ENCODE measurements around the gene LGALS9.
A peak's percentile ranks its signal among the peaks of the same experiment; 100 is the strongest.

Gene LGALS9

DNA sequence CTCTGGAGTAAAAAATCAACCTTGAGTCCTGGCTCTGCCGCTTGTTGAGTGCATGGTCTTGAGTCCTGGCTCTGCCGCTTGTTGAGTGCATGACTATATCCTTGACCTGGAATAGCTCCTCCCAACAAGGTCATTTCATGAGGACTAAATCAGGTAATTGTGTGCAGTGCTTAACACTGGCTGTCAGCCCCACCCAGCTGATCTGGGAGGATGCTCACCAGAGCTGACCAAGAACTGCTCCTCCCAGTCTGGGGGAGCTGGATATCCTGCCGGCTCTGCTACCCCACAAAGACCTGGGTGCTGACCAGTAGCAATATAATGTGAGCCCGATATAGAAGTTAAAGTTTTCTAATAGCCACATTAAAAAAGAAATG is 20.7 kb upstream of the LGALS9 start:
- H3K36me3 ChIP-seq: peaks cover 32% of the 10 kb centered on the region
- peaks cover 13% of the 10 kb centered on the region; the same call in 1 of the 2 replicates for H3K9me3 ChIP-seq
- H3K4me2 ChIP-seq: no peak overlapping the region
- peaks cover 61% of the 10 kb centered on the region for H3K4me1 ChIP-seq
- no peak overlapping the region for H3K9ac ChIP-seq
- H3K27me3 ChIP-seq: no peaks in the 10 kb centered on the region
- no peak overlapping the region for H3K27ac ChIP-seq
- no peak overlapping the region for H3K4me3 ChIP-seq
- H4K20me1 ChIP-seq: no peaks in the 10 kb centered on the region
- TF ChIP-seq Cebpa-rat (IDR thresholded peaks at IDR 0.05): no peak

DNA sequence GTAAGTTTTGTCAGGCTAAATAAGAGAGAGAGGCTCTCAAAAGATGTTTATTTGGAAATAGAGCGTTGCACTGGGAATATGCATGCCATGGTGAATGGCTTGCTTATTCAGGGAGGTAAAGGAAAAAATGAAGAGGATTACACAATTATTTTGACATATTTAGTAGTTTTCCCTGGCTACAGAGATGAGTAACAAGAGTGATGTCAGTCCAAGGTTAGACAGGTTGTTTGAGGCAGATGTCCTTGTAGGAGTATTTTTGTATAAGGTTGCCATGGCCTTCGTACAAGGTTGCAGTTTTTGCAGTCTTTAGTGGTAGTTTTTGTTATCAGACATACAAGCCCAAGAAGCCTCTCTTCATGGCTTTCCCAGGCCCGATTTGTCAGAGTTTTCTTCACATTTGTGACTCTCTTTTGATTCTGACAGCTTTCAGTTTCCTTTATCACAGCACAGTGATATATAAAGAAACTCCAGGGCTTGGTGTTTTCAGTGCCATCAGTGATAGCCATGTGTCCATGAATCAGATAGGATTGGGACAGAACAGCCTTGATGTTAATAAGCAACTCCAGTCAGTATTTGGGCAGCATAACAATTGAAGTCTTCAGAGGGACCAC is 18.7 kb upstream of the LGALS9 start:
- H3K9ac ChIP-seq: no peak overlapping the region; the same call in 1 of the 2 replicates
- no peak for TF ChIP-seq Cebpa-rat (IDR thresholded peaks at IDR 0.05)
- peak overlapping the region; percentile 52 for H3K4me2 ChIP-seq
- peaks cover 30% of the 10 kb centered on the region for H3K36me3 ChIP-seq
- H3K27me3 ChIP-seq: no peaks in the 10 kb centered on the region
- H3K4me3 ChIP-seq: no peak overlapping the region
- H3K27ac ChIP-seq: peak overlapping the region; percentile 45; the same call in 1 of the 2 replicates
- H4K20me1 ChIP-seq: no peaks in the 10 kb centered on the region
- peaks cover 80% of the 10 kb centered on the region for H3K4me1 ChIP-seq
- peaks cover 13% of the 10 kb centered on the region; the same call in 1 of the 2 replicates for H3K9me3 ChIP-seq

DNA sequence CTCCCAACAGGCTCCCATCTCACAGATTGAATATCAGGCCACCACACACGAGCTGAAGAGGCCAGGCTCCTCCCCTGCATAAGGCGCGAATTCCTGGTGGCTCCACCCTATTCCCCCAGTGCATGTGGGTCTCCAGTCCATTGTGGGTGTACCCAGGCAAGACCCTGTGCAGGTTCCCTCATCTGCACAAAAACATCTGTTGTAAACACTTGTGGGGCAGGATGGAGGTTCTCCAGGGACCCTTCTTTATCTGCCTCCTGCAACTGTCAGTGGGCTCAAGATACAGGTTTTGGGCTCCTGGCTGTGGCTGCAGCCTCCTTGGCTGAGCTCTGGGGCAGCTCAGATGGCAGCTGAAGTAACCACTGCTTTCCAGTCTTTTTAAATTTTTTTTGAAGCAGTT is 17.6 kb upstream of the LGALS9 start:
- Histone ChIP-seq H4K20me1 (no peaks in the 10 kb centered on the region), H3K9me3 (peaks cover 13% of the 10 kb centered on the region; the same call in 1 of the 2 replicates), H3K4me3 (no peak overlapping the region), H3K4me2 (peak overlapping the region; percentile 52), H3K36me3 (peaks cover 42% of the 10 kb centered on the region), H3K4me1 (peaks cover 81% of the 10 kb centered on the region), H3K9ac (peak overlapping the region; percentile 34; the same call in 1 of the 2 replicates), H3K27me3 (no peaks in the 10 kb centered on the region), H3K27ac (peak overlapping the region; percentile 45; the same call in 1 of the 2 replicates)
- no peak for TF ChIP-seq Cebpa-rat (IDR thresholded peaks at IDR 0.05)

DNA sequence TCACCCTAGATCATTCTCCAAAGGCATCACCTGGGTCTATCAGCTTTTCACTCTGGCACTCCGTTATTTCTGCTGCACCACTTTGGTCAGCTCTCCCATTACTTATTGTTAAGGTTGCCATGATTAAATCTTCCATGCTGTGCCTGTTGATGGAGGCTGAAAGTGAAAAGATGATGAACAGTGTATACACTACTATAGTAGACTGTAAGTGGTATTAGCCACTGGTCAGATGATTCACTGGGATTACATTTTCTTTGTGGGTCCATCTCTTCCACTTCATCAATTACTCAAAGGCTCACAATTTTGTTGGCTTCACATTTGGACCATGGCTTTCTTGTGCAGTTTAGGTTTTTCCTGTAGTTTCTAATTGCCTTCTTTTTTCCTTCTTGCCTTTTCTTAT is 15.9 kb upstream of the LGALS9 start:
- Histone ChIP-seq H3K9ac (no peak overlapping the region), H3K27ac (no peak overlapping the region; the same call in 1 of the 2 replicates), H3K27me3 (no peaks in the 10 kb centered on the region), H3K4me3 (no peak overlapping the region), H4K20me1 (no peaks in the 10 kb centered on the region), H3K4me2 (peak overlapping the region; percentile 65; the same call in 1 of the 2 replicates), H3K36me3 (peaks cover 42% of the 10 kb centered on the region), H3K4me1 (peaks cover 78% of the 10 kb centered on the region), H3K9me3 (peaks cover 13% of the 10 kb centered on the region; the same call in 1 of the 2 replicates)
- TF ChIP-seq Cebpa-rat (IDR thresholded peaks at IDR 0.05): no peak

DNA sequence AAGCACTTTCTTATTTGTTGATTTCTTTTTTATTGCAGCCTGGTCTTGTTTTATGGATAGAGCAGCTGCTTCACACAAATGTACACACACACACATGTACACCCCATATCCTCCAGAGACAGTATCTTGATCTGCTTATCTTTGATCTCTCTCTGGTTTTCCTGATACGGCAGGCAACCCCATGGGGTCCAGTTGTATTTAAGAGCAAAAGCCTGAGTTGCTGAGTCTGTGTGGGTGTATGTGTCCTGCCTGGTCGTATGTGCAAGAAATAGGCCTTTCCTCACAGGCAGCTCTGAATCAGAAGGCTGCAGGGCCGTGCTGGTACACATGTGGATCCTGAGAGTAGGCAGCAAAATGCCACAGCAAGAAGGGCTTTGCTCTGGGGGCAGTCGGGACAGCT is 14.6 kb upstream of the LGALS9 start:
- Histone ChIP-seq H3K36me3 (peaks cover 33% of the 10 kb centered on the region), H3K4me2 (peak overlapping the region; percentile 65), H3K4me1 (peaks cover 79% of the 10 kb centered on the region), H3K27ac (peak overlapping the region; percentile 18), H3K27me3 (no peaks in the 10 kb centered on the region), H4K20me1 (no peaks in the 10 kb centered on the region), H3K9ac (no peak overlapping the region), H3K9me3 (peaks cover 13% of the 10 kb centered on the region; the same call in 1 of the 2 replicates), H3K4me3 (no peak overlapping the region)
- TF ChIP-seq Cebpa-rat (IDR thresholded peaks at IDR 0.05): no peak

DNA sequence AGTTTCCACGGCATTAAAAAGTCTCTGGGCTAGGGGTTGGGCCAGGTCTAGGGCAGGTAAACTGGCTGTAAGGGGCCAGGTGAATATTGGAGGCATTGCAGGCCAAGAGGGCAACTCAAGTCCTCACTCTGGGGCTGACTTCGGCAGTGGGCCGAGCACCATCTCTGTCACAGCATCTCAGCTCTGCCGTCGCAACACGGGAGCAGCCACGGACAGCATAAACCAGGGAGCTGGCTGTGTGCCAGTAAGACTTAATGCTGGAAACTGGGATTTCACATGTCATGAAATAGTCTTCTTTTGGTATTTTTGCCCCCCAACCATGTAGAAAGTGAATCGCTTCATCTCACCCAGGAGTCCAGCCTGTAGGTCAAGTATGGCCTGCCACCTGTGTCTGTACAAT is 12.6 kb upstream of the LGALS9 start:
- no peaks in the 10 kb centered on the region for H3K27me3 ChIP-seq
- peaks cover 79% of the 10 kb centered on the region for H3K4me1 ChIP-seq
- TF ChIP-seq Cebpa-rat (IDR thresholded peaks at IDR 0.05): no peak
- H4K20me1 ChIP-seq: no peaks in the 10 kb centered on the region
- H3K36me3 ChIP-seq: peaks cover 24% of the 10 kb centered on the region
- no peak overlapping the region for H3K4me2 ChIP-seq
- H3K27ac ChIP-seq: no peak overlapping the region
- H3K4me3 ChIP-seq: no peak overlapping the region
- no peak overlapping the region for H3K9ac ChIP-seq
- H3K9me3 ChIP-seq: peaks cover 4% of the 10 kb centered on the region; the same call in 1 of the 2 replicates

DNA sequence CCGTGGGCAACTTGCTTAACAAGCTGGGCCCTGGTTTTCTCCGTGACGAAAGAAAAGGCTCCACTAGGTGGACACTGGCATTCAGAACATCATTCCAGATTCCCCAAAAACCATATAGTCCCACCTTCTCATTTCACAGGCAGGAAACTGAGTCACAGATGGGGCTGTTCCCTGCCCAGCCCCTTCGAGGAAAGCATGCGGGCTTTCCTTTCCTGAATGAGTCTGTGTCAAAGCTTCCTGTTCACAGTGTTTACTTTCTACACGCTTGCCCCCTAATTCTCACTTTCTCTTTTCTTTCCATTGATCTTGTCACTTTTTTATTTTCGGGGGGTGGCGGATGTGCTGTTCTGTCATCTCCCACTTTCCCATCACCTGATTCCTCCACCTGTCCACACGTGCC is 10.3 kb upstream of the LGALS9 start:
- H3K36me3 ChIP-seq: peaks cover 32% of the 10 kb centered on the region
- H3K9ac ChIP-seq: peak overlapping the region; percentile 46; the same call in 1 of the 2 replicates
- no peaks in the 10 kb centered on the region for H3K27me3 ChIP-seq
- no peaks in the 10 kb centered on the region for H4K20me1 ChIP-seq
- no peak overlapping the region for H3K27ac ChIP-seq
- no peaks in the 10 kb centered on the region for H3K9me3 ChIP-seq
- H3K4me3 ChIP-seq: no peak overlapping the region
- peaks cover 59% of the 10 kb centered on the region for H3K4me1 ChIP-seq
- peak overlapping the region; percentile 63 for H3K4me2 ChIP-seq
- TF ChIP-seq Cebpa-rat (IDR thresholded peaks at IDR 0.05): no peak

DNA sequence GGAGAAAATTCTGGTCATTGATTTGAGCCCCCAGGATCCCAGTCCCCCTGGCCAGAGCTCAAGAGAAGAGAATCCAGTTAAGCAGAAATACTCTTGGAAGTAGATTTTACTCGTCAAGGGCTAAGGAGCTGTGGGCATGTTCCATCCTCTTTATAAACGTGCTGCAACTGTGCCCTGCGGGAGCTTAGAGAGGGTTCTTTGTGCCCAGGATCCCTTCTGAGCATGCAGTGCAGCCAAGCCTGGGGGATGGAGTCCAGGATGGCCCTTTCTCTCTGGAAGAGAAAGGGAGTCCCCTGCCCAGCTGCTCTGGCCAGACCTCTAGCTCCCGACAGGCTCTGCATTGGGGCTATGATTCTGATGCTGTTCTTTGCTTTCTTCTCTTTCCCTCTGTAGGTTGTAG is 9.5 kb upstream of the LGALS9 start:
- H3K9me3 ChIP-seq: peaks cover 4% of the 10 kb centered on the region; the same call in 1 of the 2 replicates
- H4K20me1 ChIP-seq: no peaks in the 10 kb centered on the region
- no peak for TF ChIP-seq Cebpa-rat (IDR thresholded peaks at IDR 0.05)
- no peak overlapping the region for H3K27ac ChIP-seq
- H3K9ac ChIP-seq: no peak overlapping the region
- H3K4me3 ChIP-seq: no peak overlapping the region
- peaks cover 51% of the 10 kb centered on the region for H3K4me1 ChIP-seq
- no peaks in the 10 kb centered on the region for H3K27me3 ChIP-seq
- peaks cover 36% of the 10 kb centered on the region for H3K36me3 ChIP-seq
- H3K4me2 ChIP-seq: peak overlapping the region; percentile 63

DNA sequence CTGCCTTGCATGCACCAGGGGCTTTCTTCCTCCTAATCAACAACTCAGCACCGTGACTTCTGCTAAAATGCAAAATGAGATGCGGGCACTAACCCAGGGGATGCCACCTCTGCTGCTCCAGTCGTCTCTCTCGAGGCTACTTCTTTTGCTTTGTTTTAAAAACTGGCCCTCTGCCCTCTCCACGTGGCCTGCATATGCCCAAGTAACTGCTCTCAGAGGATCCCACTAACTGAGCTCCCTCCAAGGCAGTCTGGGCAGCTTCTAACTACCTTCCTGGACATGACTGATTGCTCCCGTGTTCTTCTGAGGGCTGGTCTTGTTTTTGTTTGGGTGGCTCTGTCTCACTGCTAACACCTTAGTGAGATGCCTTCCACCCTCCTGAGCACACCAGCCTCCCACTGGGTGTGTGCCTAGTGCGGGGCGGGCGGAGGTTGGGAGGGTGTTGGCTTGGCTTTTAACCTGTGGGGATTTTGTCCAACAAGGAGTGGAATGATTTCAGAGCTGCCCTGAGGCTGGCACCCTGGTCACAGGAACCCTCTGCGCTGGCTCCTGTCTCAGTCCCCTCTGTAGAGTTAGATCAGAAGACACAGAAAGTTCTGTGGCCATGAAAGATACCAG is 8.9 kb upstream of the LGALS9 start:
- no peak for TF ChIP-seq Cebpa-rat (IDR thresholded peaks at IDR 0.05)

DNA sequence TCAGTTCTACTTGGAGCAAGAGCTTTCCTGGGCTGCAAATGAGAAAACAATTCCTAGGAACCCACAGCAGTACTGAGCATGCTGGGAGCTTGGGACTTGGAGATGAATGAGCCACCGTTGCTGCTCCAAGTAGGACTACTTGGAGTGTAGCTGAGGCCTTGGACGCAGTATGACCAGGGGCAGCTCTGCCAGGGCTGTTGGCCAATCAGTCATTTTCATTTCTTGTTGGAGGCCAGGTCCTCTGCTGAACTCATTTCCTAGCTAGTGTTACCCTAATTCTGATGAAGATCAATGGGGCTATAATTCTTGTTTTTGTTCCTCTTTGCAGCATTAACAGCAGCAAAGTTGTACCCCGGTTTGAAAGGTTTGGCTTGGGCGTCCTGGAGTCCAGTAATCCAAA is 8.0 kb upstream of the LGALS9 start:
- no peak overlapping the region for H3K4me3 ChIP-seq
- H3K4me2 ChIP-seq: peak overlapping the region; percentile 63; the same call in 1 of the 2 replicates
- H3K9me3 ChIP-seq: peaks cover 9% of the 10 kb centered on the region; the same call in 1 of the 2 replicates
- H3K4me1 ChIP-seq: peaks cover 38% of the 10 kb centered on the region
- H3K27me3 ChIP-seq: no peaks in the 10 kb centered on the region
- no peak overlapping the region for H3K27ac ChIP-seq
- H4K20me1 ChIP-seq: no peaks in the 10 kb centered on the region
- no peak overlapping the region for H3K9ac ChIP-seq
- peaks cover 31% of the 10 kb centered on the region for H3K36me3 ChIP-seq
- no peak for TF ChIP-seq Cebpa-rat (IDR thresholded peaks at IDR 0.05)

More for the DNA sequence above, 8.9 kb upstream of the LGALS9 start:
- Histone ChIP-seq H3K9me3 (peaks cover 9% of the 10 kb centered on the region; the same call in 1 of the 2 replicates), H3K27ac (0 out of 2 replicates have a peak overlapping the region, but pooled peaks have one; percentile 35), H3K4me1 (peaks cover 46% of the 10 kb centered on the region), H3K4me3 (no peak overlapping the region), H4K20me1 (no peaks in the 10 kb centered on the region), H3K9ac (no peak overlapping the region), H3K36me3 (peaks cover 40% of the 10 kb centered on the region), H3K4me2 (peak overlapping the region; percentile 63), H3K27me3 (no peaks in the 10 kb centered on the region)

All from BLaER1 (cell line).